A549 (cell line): ENCODE data around the gene SPTA1. TPM values are rescaled to one million over a fixed set of nuclear protein-coding genes. Genes with fewer than 3 reads are reported as not detected.

Experiments used
- ATAC-seq, 2 experiments: fragments of 200-7000 bp in 1 of 2; fragments of >200 bp in 1 of 2; cut with Nextera tagmentation in 1 of 2; cut with Tn5 transposase in 1 of 2; 3 replicates each; pipeline versions ENCODE4 v1.8.0 to v1.9.1; 2018 to 2020; ENCODE audit warnings: mild to moderate bottlenecking in 1 of 2, moderate library complexity in 1 of 2
- CTCF ChIA-PET: fragments of 300-600 bp; sonication (Branson Sonifier 250); formaldehyde crosslinking; extraction: SDS; loops from one replicate; lab custom pipeline; 2021; ENCODE audit warnings: antibody characterized with exemption, inconsistent platforms; lab: Yijun Ruan, JAX
- POLR2A ChIA-PET: fragments of 350-600 bp; formaldehyde crosslinking; extraction: SDS; loops from one replicate; lab custom pipeline; 2021; ENCODE audit warnings: antibody characterized with exemption, inconsistent platforms; lab: Yijun Ruan, JAX
- DNase-seq, 2 experiments: peaks; one replicate each; pipeline versions ENCODE4 v3.0.0 to v3.0.0-alpha.2; 2011 to 2016; ENCODE audit warnings: low read depth in 1 of 2, low spot score in 1 of 2
- FAIRE-seq: peaks from 2 replicates; lab custom pipeline; 2011; peaks lifted over from hg19 to GRCh38; lab: Jason Lieb, UNC
- H3K27ac ChIP-seq, 2 experiments: fragments of >200 bp; sonication (Bioruptor Twin); formaldehyde crosslinking; 3 replicates each; pipeline ENCODE4 v1.5.1; 2016 to 2017
- H3K4me1 ChIP-seq: fragments of >200 bp; sonication (Bioruptor Twin); formaldehyde crosslinking; 3 replicates; pipeline ENCODE4 v1.6.1; 2016
- H3K4me2 ChIP-seq: fragments of >200 bp; sonication (Bioruptor Twin); formaldehyde crosslinking; 3 replicates; pipeline ENCODE4 v1.6.1; 2016
- H3K4me3 ChIP-seq: fragments of >200 bp; sonication (Bioruptor Twin); formaldehyde crosslinking; 3 replicates; pipeline ENCODE4 v1.5.1; 2016
- H3K9me3 ChIP-seq: fragments of >200 bp; sonication (Bioruptor Twin); formaldehyde crosslinking; 3 replicates; pipeline ENCODE4 v1.6.1; 2016
- ATOH8 ChIP-seq: fragments of 250-450 bp; sonication (Bioruptor Pico); IDR thresholded peaks from 2 replicates; pipeline ENCODE4 v1.5.0; 2020; ENCODE audit warnings: low read depth, mild to moderate bottlenecking, moderate library complexity
- CBX8 ChIP-seq: fragments of 200-600 bp; sonication (generic); IDR thresholded peaks from 2 replicates; pipeline ENCODE4 v1.6.1; 2016
- CEBPB ChIP-seq, 2 experiments: fragments of >200 bp in 1 of 2; sonication (Bioruptor Twin) in 1 of 2; formaldehyde crosslinking in 1 of 2; IDR thresholded peaks; 2 replicates each; pipeline ENCODE4 v1.6.1; 2012 to 2016
- CHD2 ChIP-seq: fragments of 150-350 bp; IDR thresholded peaks from 2 replicates; pipeline ENCODE4 v1.6.1; 2014; ENCODE audit warnings: low read length; ENCODE audit not compliant: partially characterized antibody
- EP300 ChIP-seq, 2 experiments: fragments of >200 bp; sonication (Bioruptor Twin); formaldehyde crosslinking; IDR thresholded peaks; 2 replicates in 1 of 2; 3 replicates in 1 of 2; pipeline ENCODE4 v1.6.1; 2016 to 2017
- HDAC2 ChIP-seq: fragments of 200-600 bp; sonication (generic); IDR thresholded peaks from 2 replicates; pipeline ENCODE4 v1.6.1; 2016
- HOXB5 ChIP-seq: fragments of 250-450 bp; sonication (Bioruptor Pico); IDR thresholded peaks from 2 replicates; pipeline ENCODE4 v1.5.0; 2020; ENCODE audit warnings: mild to moderate bottlenecking, moderate library complexity
- JUNB ChIP-seq: fragments of >200 bp; sonication (Bioruptor Twin); formaldehyde crosslinking; IDR thresholded peaks from 2 replicates; pipeline ENCODE4 v1.6.1; 2016
- KDM1A ChIP-seq: fragments of 200-600 bp; sonication (generic); IDR thresholded peaks from 2 replicates; pipeline ENCODE4 v1.6.1; 2016; ENCODE audit warnings: low read depth, mild to moderate bottlenecking
- KDM5A ChIP-seq: fragments of 200-600 bp; sonication (generic); IDR thresholded peaks from 2 replicates; pipeline ENCODE4 v1.6.1; 2016; ENCODE audit warnings: antibody characterized with exemption, mild to moderate bottlenecking
- MAFK ChIP-seq: fragments of 450-650 bp; IDR thresholded peaks from 2 replicates; pipeline ENCODE4 v1.6.1; 2014; ENCODE audit not compliant: partially characterized antibody
- MAZ ChIP-seq: fragments of 150-350 bp; IDR thresholded peaks from 2 replicates; pipeline ENCODE4 v1.6.1; 2014; ENCODE audit warnings: antibody characterized with exemption, low read depth, low read length, borderline replicate concordance
- MYC ChIP-seq: IDR thresholded peaks from 2 replicates; pipeline ENCODE4 v1.6.1; 2012; ENCODE audit warnings: mild to moderate bottlenecking, inconsistent platforms, low read length, improper control_type of control experiment, borderline replicate concordance
- NFE2L2 ChIP-seq: fragments of 150-350 bp; conservative IDR thresholded peaks from 2 replicates; pipeline ENCODE4 v1.6.1; 2014; ENCODE audit warnings: low read length
- POLR2A ChIP-seq: IDR thresholded peaks from 2 replicates; pipeline ENCODE4 v1.6.1; 2012; ENCODE audit warnings: mild to moderate bottlenecking, low read length
- REST ChIP-seq: fragments of 200-600 bp; sonication (generic); IDR thresholded peaks from 2 replicates; pipeline ENCODE4 v1.6.1; 2016; ENCODE audit warnings: antibody characterized with exemption, mild to moderate bottlenecking, moderate library complexity
- TFCP2L1 ChIP-seq: fragments of 250-450 bp; sonication (Bioruptor Pico); IDR thresholded peaks from 2 replicates; pipeline ENCODE4 v1.5.0; 2021; ENCODE audit warnings: mild to moderate bottlenecking
- ZNF302 ChIP-seq: fragments of 250-450 bp; sonication (Bioruptor Pico); IDR thresholded peaks from 2 replicates; pipeline ENCODE4 v1.9.0; 2021; ENCODE audit warnings: inconsistent platforms, mild to moderate bottlenecking, moderate library complexity
- WGBS: methylation state at CpG from one replicate; pipeline ENCODE4 v1.1.6; 2017; ENCODE audit errors: missing lambda C conversion rate; 5-methylcytosine and 5-hydroxymethylcytosine counted together
- polyA plus RNA-seq, 4 experiments: library from polyadenylated mRNA; depleted of rRNA in 3 of 4; stranded (reverse); fragments of >200 nt; fragmentation: RNase III in 1 of 4; extraction: RNeasy Plus Mini Kit Qiagen cat#74134 plus additional on column Dnase treatment in 1 of 4; gene quantifications; 2 replicates in 3 of 4; 3 replicates in 1 of 4; pipeline ENCODE4 v1.2.3, GENCODE V29; 2011 to 2017
- TF ChIP-seq, protein P1 (sequence below): fragments of >200 bp; sonication (Bioruptor Twin); formaldehyde crosslinking; IDR thresholded peaks from 2 replicates; pipeline ENCODE4 v1.6.1; 2016
- TF ChIP-seq, protein P2 (sequence below): IDR thresholded peaks from 2 replicates; pipeline ENCODE4 v1.6.1; 2012; ENCODE audit warnings: low read depth, borderline replicate concordance
- TF ChIP-seq, protein P3 (sequence below): fragments of 150-350 bp; IDR thresholded peaks from 2 replicates; pipeline ENCODE4 v1.6.1; 2014; ENCODE audit warnings: low read depth, mild to moderate bottlenecking, low read length

SPTA1 gene
- polyA plus RNA-seq, 2 of the 4 experiments (the other 2 are of a cell fraction) = 0.10 TPM; not detected in 1

DNA sequence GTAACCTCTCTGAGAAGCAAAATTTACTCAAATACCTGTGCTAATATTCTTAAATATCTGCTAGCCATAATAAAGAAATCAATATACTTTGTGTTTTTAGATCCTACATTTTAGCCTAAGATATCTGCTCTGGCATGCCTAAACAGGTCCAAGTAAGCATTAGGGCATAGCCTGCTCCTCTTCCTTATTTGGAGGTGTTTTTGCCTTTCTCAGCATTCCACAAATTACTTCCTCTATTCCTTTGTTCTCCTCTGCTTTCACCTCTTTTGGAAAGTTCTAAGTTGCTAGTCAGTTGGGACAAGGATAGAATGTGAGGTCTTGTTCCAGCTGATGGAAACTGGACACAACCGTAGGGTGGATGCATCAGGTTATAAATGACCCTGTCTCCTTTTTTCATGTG, 99.6 kb downstream of the SPTA1 start:
- no peaks in the 10 kb centered on the region for H3K4me1 ChIP-seq
- no peak for TF ChIP-seq CBX8
- no peak for TF ChIP-seq ATOH8 (CRISPR knock-in tag)
- TF ChIP-seq CEBPB (IDR thresholded peaks at IDR 0.05) = no peak
- FAIRE-seq (no peak), ATAC-seq (no peak), DNase-seq (no peak)
- ChIA-PET CTCF (no interaction called here), POLR2A (no interaction called here)
- no peak overlapping the region for H3K4me2 ChIP-seq
- no peaks in the 10 kb centered on the region for H3K9me3 ChIP-seq
- 5% methylated on average over 1 of the region's 1 CpG for whole genome bisulfite sequencing
- no peak overlapping the region for H3K27ac ChIP-seq
- H3K4me3 ChIP-seq = no peak overlapping the region

- 11% methylated on average over 4 of the region's 4 CpGs for WGBS
- TF ChIP-seq POLR2A (no peak), JUNB (no peak), HOXB5 (no peak), NFE2L2 (no peak)
- TF ChIP-seq, protein P1, sequence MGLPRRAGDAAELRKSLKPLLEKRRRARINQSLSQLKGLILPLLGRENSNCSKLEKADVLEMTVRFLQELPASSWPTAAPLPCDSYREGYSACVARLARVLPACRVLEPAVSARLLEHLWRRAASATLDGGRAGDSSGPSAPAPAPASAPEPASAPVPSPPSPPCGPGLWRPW = no peak
- TF ChIP-seq, protein P2, sequence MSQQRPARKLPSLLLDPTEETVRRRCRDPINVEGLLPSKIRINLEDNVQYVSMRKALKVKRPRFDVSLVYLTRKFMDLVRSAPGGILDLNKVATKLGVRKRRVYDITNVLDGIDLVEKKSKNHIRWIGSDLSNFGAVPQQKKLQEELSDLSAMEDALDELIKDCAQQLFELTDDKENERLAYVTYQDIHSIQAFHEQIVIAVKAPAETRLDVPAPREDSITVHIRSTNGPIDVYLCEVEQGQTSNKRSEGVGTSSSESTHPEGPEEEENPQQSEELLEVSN = no peak
Observed at GRCh38 chr1:158583962-158584361, 102.6 kb downstream of the SPTA1 start.

GRCh38 chr1:158579733-158580132, 106.8 kb downstream of the SPTA1 start, which contains the start of gene OR10X1:
Gene OR10X1, minus strand, starts transcription at chr1:158579899. Its CDS starts 0 bp downstream, at chr1:158579899.
- Histone ChIP-seq H3K9me3 (no peaks in the 10 kb centered on the region), H3K4me2 (no peak within 1 kb of the TSS), H3K4me3 (no peak within 1 kb of the TSS), H3K4me1 (no peaks in the 10 kb centered on the region), H3K27ac (no peak within 1 kb of the TSS)
- DNase-seq (no peak), ATAC-seq (no peak), FAIRE-seq (no peak)
- ChIA-PET POLR2A (no interaction called here), CTCF (no interaction called here)
- 0% methylated on average over 1 of the region's 1 CpG for WGBS
- TF ChIP-seq NFE2L2 (no peak), MAFK (peak; percentile 61), ZNF302 (CRISPR knock-in tag) (no peak), CHD2 (no peak), KDM1A (no peak)
- TF ChIP-seq, protein P2 = no peak

More at GRCh38 chr1:158583962-158584361, 102.6 kb downstream of the SPTA1 start:
- no peak overlapping the region for H3K27ac ChIP-seq
- no peak for FAIRE-seq
- no peak overlapping the region for H3K4me3 ChIP-seq
- no peak overlapping the region for H3K4me2 ChIP-seq
- no peaks in the 10 kb centered on the region for H3K4me1 ChIP-seq
- ChIA-PET CTCF (no interaction called here), POLR2A (no interaction called here)
- H3K9me3 ChIP-seq = no peaks in the 10 kb centered on the region
- DNase-seq = no peak
- ATAC-seq = no peak

- no peaks in the 10 kb centered on the region for H3K9me3 ChIP-seq
- DNase-seq (no peak), FAIRE-seq (no peak), ATAC-seq (no peak)
- H3K4me2 ChIP-seq = no peak overlapping the region
- CTCF ChIA-PET = no interaction called here
- POLR2A ChIA-PET = no interaction called here
- no peak overlapping the region for H3K27ac ChIP-seq
- H3K4me1 ChIP-seq = no peaks in the 10 kb centered on the region
- no peak overlapping the region for H3K4me3 ChIP-seq
- WGBS = 42% methylated on average over 3 of the region's 3 CpGs
- TF ChIP-seq, protein P3, sequence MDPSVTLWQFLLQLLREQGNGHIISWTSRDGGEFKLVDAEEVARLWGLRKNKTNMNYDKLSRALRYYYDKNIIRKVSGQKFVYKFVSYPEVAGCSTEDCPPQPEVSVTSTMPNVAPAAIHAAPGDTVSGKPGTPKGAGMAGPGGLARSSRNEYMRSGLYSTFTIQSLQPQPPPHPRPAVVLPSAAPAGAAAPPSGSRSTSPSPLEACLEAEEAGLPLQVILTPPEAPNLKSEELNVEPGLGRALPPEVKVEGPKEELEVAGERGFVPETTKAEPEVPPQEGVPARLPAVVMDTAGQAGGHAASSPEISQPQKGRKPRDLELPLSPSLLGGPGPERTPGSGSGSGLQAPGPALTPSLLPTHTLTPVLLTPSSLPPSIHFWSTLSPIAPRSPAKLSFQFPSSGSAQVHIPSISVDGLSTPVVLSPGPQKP = no peak
- TF ChIP-seq MAZ (no peak), NFE2L2 (no peak), ZNF302 (CRISPR knock-in tag) (no peak), EP300 (IDR thresholded peaks at IDR 0.05) (no peak), CBX8 (no peak), ATOH8 (CRISPR knock-in tag) (no peak), JUNB (no peak), HDAC2 (no peak), MYC (no peak), TFCP2L1 (CRISPR knock-in tag) (no peak), KDM1A (no peak), REST (no peak), KDM5A (no peak)
- TF ChIP-seq, protein P2 = no peak
Observed at GRCh38 chr1:158577561-158577960, 109.0 kb downstream of the SPTA1 start.
